ENCODE measurements around the gene AFF3.

DNA sequence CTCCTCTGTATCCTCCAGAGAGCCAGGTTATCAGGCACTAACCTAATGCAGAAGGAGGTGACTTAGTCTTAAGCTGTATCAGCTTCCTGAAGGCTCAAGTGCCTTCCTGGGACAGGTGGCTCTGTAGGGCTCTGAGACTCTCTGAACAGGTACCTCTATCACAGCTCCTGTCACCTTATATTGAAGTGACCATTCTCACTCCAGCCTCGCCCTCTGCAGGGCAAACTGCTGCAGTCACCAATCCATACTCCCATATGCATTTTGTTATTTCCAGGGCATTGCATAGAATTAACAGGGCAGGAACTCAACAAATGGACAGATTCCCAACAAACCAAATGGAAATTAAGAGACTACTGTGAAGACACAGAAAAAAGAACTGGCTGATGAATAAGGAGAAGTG lies 449.6 kb downstream of the AFF3 start:
- TF ChIP-seq JUND (IDR thresholded peaks at IDR 0.05) = no peak
- TF ChIP-seq, protein P1, sequence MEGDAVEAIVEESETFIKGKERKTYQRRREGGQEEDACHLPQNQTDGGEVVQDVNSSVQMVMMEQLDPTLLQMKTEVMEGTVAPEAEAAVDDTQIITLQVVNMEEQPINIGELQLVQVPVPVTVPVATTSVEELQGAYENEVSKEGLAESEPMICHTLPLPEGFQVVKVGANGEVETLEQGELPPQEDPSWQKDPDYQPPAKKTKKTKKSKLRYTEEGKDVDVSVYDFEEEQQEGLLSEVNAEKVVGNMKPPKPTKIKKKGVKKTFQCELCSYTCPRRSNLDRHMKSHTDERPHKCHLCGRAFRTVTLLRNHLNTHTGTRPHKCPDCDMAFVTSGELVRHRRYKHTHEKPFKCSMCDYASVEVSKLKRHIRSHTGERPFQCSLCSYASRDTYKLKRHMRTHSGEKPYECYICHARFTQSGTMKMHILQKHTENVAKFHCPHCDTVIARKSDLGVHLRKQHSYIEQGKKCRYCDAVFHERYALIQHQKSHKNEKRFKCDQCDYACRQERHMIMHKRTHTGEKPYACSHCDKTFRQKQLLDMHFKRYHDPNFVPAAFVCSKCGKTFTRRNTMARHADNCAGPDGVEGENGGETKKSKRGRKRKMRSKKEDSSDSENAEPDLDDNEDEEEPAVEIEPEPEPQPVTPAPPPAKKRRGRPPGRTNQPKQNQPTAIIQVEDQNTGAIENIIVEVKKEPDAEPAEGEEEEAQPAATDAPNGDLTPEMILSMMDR (IDR thresholded peaks at IDR 0.05; ENCODE audit: low read depth, low read length, missing input control) = no peak
- TF ChIP-seq SP1 (IDR thresholded peaks at IDR 0.05) = no peak

Data from liver (tissue), 3 donors.